Body of pancreas (tissue), 4 donors: ENCODE data around the gene INTS15. TPM values are rescaled to one million over a fixed set of nuclear protein-coding genes. Genes with fewer than 3 reads are reported as not detected.

Experiments
- ATAC-seq: fragments of 150-250 bp; one replicate; pipeline ENCODE4 v1.9.1; 2016
- DNase-seq, 4 donors: peaks; one replicate each; pipeline ENCODE4 v3.0.0-alpha.2; 2019
- H3K27ac ChIP-seq, 4 donors: fragments of 200-600 bp; sonication (generic); 1 replicate in 3 of 4; 2 replicates in 1 of 4; pipeline versions ENCODE4 v1.5.1 to v1.6.1; 2016 to 2019; ENCODE audit warnings: mild to moderate bottlenecking in 1 of 4, mixed read lengths in 1 of 4, moderate library complexity in 1 of 4
- H3K27me3 ChIP-seq, 2 donors: fragments of 200-600 bp; sonication (generic); one replicate each; pipeline ENCODE4 v1.6.0; 2016; ENCODE audit warnings: mild to moderate bottlenecking in 1 of 2
- H3K36me3 ChIP-seq, 2 donors: fragments of 200-600 bp; sonication (generic); replicated peaks in 1 of 2; 2 replicates each; pipeline ENCODE4 v1.5.1; 2016; ENCODE audit warnings: low read depth in 2 of 2; ENCODE audit not compliant: insufficient read depth in 1 of 2
- H3K4me1 ChIP-seq: fragments of 200-600 bp; sonication (generic); one replicate; pipeline ENCODE4 v1.6.0; 2016
- H3K4me3 ChIP-seq, 2 donors: fragments of 200-600 bp; sonication (generic); 1 replicate in 1 of 2; 2 replicates in 1 of 2; pipeline ENCODE4 v1.5.1; 2016 to 2019
- H3K9me3 ChIP-seq, 3 donors: fragments of 200-600 bp; sonication (generic); 1 replicate in 2 of 3; 2 replicates in 1 of 3; pipeline ENCODE4 v1.5.1; 2016
- CTCF ChIP-seq, 7 experiments: fragments of 450-650 bp in 4 of 7; fragments of 200-600 bp in 3 of 7; sonication (generic) in 3 of 7; IDR thresholded peaks; one replicate each; pipeline ENCODE4 v1.5.1; 2016 to 2019; ENCODE audit warnings: antibody characterized with exemption in 7 of 7
- POLR2A ChIP-seq, 3 donors: fragments of 450-650 bp; IDR thresholded peaks; one replicate each; pipeline ENCODE4 v1.6.1; 2016; ENCODE audit warnings: antibody characterized with exemption in 3 of 3, mild to moderate bottlenecking in 2 of 3
- WGBS, 2 donors: methylation state at CpG; one replicate each; pipeline ENCODE4 v1.1.5; 2017; 5-methylcytosine and 5-hydroxymethylcytosine counted together
- intact Hi-C: fragments of 100-400 bp; cut with DNase I; formaldehyde crosslinking; loops from one replicate; pipeline ENCODE4 v1.15.1; 2023
- total RNA-seq, 2 donors: library from RNA; depleted of rRNA; stranded (reverse); fragments of >200 nt; gene quantifications; one replicate each; pipeline ENCODE4 v1.1.0, GENCODE V29; 2016

Gene INTS15
- total RNA-seq, 2 donors from 2014 or later, result 25.7 to 40.5 TPM

GRCh38 chr7:6588566-6588965 lies 1.3 kb upstream of the INTS15 start:
- TF ChIP-seq CTCF (IDR thresholded peaks at IDR 0.05) (no peak), POLR2A (IDR thresholded peaks at IDR 0.05) (no peak)
- H3K4me3 ChIP-seq, result no peak overlapping the region
- no peak overlapping the region for H3K27ac ChIP-seq
- WGBS, 2 donors, result 73 to 87% methylated on average over 9 of the region's 9 CpGs
- peaks cover 0 to 8% of the 10 kb centered on the region in 2 donors for H3K36me3 ChIP-seq
- peaks cover 19% of the 10 kb centered on the region for H3K4me1 ChIP-seq
- no peak for ATAC-seq
- intact Hi-C loops, result no loop called here
- H3K9me3 ChIP-seq, result no peaks in the 10 kb centered on the region
- H3K27me3 ChIP-seq, result no peaks in the 10 kb centered on the region
- peak in 3 of 4 donors; percentile 10 to 20 (median 17) for DNase-seq

DNA sequence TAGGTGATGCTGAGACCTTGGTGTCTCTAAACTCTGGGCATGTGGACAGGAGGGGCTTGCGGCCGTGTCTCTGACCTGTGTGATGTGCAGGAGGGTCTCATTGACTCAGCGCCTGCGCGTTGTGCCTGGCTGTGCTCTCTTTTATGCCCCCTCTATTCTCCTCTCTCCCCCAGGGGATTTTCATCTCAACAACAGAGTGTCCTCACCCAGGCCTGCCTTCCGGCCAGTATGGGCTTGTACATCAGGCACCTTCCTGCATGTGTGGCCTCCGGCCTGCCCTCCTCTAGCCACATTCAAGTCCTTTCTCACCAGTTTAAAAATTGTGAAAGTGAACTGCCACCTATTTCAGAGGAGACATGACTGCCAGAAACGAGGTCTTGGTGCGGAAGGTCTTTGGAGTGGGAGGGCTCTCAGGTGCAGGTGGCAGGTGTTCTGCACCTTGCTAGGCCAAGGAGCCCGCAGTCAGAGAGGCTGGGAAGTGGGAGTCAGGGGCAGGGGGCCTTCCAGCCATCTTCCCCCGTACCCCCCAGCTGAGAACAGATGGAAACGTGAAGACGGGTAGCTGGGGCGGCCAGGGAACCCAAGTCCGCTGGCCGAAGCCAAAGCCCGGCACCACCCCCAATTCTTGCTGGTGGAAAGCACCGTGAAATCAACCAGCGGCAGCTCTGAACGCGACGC lies 531 bp upstream of the INTS15 start:
- Histone ChIP-seq H3K27me3 (no peaks in the 10 kb centered on the region), H3K27ac (peak overlapping the region in 3 of 4 donors; percentile 17 to 88 (median 84)), H3K9me3 (no peaks in the 10 kb centered on the region), H3K4me3 (no peak overlapping the region), H3K4me1 (peaks cover 19% of the 10 kb centered on the region), H3K36me3 (peaks cover 3 to 9% of the 10 kb centered on the region in 2 donors)
- ATAC-seq, result no peak
- 39 to 59% methylated on average over 14 to 22 of the region's 22 CpGs for WGBS, 2 donors
- no peak for DNase-seq
- intact Hi-C loops, result no loop called here
- TF ChIP-seq CTCF (IDR thresholded peaks at IDR 0.05) (peak in 1 of 7 experiments; percentile 9), POLR2A (IDR thresholded peaks at IDR 0.05) (no peak)

DNA sequence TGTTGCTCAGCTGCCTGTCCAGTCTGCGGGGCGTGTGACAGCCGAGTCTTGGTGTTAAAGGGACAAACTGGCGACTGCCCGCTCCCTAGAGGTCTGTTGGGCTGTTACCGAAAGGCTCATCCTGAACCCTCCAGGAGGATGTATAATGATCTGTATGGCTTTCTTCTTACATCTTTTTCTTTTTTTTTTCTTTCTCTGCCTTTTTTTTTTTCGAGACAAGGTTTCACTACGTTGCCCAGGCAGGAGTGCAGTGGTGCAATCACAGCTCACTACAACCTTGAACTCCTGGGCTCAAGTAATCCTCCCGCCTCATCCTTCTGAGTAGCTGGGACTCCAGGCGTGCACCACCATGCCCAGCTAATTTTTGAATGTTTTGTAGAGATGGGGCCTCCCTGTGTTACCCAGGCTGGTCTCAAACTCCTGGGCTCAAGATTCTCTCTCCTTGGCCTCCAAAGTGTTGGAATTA lies 857 bp downstream of the INTS15 start:
- H3K4me1 ChIP-seq, result peaks cover 19% of the 10 kb centered on the region
- peak overlapping the region; percentile 26 to 93 for H3K4me3 ChIP-seq
- H3K27me3 ChIP-seq, result no peaks in the 10 kb centered on the region
- H3K36me3 ChIP-seq, result peaks cover 5 to 15% of the 10 kb centered on the region in 2 donors
- WGBS, 2 donors, result 6% methylated on average over 9 to 10 of the region's 10 CpGs
- no peaks in the 10 kb centered on the region for H3K9me3 ChIP-seq
- no peak for DNase-seq
- H3K27ac ChIP-seq, result peak overlapping the region; percentile 73 to 88 (median 82)
- intact Hi-C loops, result no loop called here
- no peak for ATAC-seq
- TF ChIP-seq POLR2A (IDR thresholded peaks at IDR 0.05) (no peak), CTCF (IDR thresholded peaks at IDR 0.05) (no peak)

GRCh38 chr7:6600093-6600492 lies 10.3 kb downstream of the INTS15 start:
- Histone ChIP-seq H3K27me3 (no peaks in the 10 kb centered on the region), H3K9me3 (no peaks in the 10 kb centered on the region), H3K4me1 (no peaks in the 10 kb centered on the region), H3K4me3 (no peak overlapping the region), H3K36me3 (peaks cover 0 to 28% of the 10 kb centered on the region in 2 donors), H3K27ac (no peak overlapping the region)
- WGBS, 2 donors, result 91% methylated on average over 10 to 15 of the region's 15 CpGs
- ATAC-seq (no peak), DNase-seq (no peak)
- intact Hi-C loops, result no loop called here
- TF ChIP-seq POLR2A (IDR thresholded peaks at IDR 0.05), result no peak

GRCh38 chr7:6604458-6604857 lies 14.6 kb downstream of the INTS15 start:
- Histone ChIP-seq H3K4me3 (no peak overlapping the region), H3K27ac (no peak overlapping the region), H3K36me3 (peaks cover 0 to 6% of the 10 kb centered on the region in 2 donors), H3K4me1 (no peaks in the 10 kb centered on the region), H3K9me3 (no peaks in the 10 kb centered on the region), H3K27me3 (no peaks in the 10 kb centered on the region)
- DNase-seq (no peak), ATAC-seq (no peak)
- WGBS, 2 donors, result 85 to 100% methylated on average over 5 to 8 of the region's 10 CpGs
- no peak for TF ChIP-seq CTCF (IDR thresholded peaks at IDR 0.05)
- TF ChIP-seq POLR2A (IDR thresholded peaks at IDR 0.05), result no peak
- intact Hi-C loops, result no loop called here
